Choroid plexus epithelial cell (primary cell): ENCODE results near the gene NGFR.

Experiments
- DNase-seq: peaks from one replicate; pipeline ENCODE4 v3.0.0-alpha.2; 2010; ENCODE audit warnings: low read depth
- H3K4me3 ChIP-seq: 2 replicates; pipeline ENCODE4 v1.5.1; 2011; ENCODE audit warnings: low read depth, mild to moderate bottlenecking, control low read depth, low read length, moderate library complexity
- CTCF ChIP-seq: conservative IDR thresholded peaks from 2 replicates; pipeline ENCODE4 v1.5.1; 2011; ENCODE audit warnings: low read depth, mild to moderate bottlenecking, control low read depth, inconsistent platforms, low read length, moderate library complexity

Gene NGFR

GRCh38 chr17:49480836-49481615 lies 14.1 kb upstream of the NGFR start:
- no peak overlapping the region for H3K4me3 ChIP-seq
- no peak for DNase-seq
- no peak for TF ChIP-seq CTCF

DNA sequence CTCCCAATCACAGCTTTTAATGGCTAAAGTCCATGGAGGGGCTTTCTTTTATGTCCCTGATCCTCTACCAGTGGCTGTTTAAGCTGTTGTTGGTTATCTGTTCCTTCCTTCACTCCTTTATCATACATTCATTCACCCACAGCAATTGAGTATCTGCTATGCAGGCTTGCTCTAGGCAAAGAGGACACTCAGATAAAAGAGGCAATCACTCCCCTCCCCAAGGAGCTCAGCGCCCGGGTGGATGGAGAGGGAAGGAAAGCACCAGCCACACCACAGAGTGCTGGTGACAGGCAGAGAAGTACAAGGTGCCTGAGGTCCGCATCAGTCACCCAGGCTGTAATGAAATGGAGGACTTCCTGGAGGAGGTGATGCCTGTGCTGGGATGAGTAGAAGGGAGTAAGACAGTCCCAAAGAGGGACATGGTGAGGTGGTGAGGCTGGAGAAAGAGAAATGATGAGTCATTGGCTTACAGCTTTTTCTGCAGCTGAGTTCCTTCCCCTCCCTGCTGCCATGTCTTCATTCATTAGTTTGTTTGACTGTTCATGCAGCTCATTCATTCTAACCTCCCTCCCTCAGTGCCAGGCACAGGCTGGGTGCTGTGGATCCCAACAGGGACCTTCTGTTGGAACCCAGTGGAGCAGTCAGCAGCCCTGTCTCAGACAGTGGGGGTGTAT lies 12.8 kb upstream of the NGFR start:
- no peak for TF ChIP-seq CTCF
- DNase-seq, result peak; percentile 35
- no peak overlapping the region for H3K4me3 ChIP-seq

GRCh38 chr17:49483599-49484509 lies 11.2 kb upstream of the NGFR start:
- no peak for TF ChIP-seq CTCF
- H3K4me3 ChIP-seq, result no peak overlapping the region
- no peak for DNase-seq

- no peak overlapping the region for H3K4me3 ChIP-seq
- DNase-seq, result no peak
- no peak for TF ChIP-seq CTCF
Measured at GRCh38 chr17:49484588-49484987, 10.5 kb upstream of the NGFR start.

DNA sequence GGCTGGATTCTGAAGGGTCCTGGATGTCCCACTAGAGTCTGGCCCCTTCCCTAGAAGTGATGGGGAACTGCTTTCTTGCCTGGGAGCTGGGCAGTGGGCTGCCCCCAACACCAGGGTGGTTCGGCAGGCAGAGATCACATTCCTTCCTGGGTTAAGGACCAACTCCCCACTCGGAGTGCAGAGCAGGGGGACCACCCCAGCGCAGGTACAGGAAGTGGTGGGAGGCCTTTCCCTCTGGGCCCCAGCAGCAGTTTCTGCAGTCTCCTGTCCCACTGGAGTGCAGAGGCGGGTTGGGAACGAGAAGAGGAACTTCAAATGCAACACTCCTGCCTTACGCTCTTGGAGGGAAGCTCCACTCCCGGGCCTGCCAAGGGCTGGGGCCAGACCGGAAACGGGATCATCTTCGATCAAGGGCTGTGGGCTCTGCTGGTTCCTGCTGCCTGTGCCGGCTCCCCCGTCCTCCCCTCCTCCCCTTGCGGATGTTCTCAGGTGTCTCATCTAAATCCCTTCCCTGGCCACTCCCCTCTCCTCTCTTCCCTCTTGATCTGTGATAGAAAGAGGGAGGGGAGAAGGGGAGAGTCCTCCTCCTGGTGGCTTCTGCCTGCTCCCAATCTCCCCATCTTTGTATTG lies 9.0 kb upstream of the NGFR start:
- no peak for DNase-seq
- no peak overlapping the region for H3K4me3 ChIP-seq

More for the DNA sequence above, 9.0 kb upstream of the NGFR start:
- TF ChIP-seq CTCF, result no peak
